MM.1S (cell line): ENCODE measurements around the gene ZEB2.

Experiments
- DNase-seq: peaks from one replicate; pipeline ENCODE4 v3.0.0-alpha.2; 2015
- H2AFZ ChIP-seq: fragments of 300-600 bp; sonication (generic); 2 replicates; pipeline ENCODE4 v1.6.0; 2016; ENCODE audit warnings: antibody characterized with exemption, low read length
- H3F3A ChIP-seq: fragments of 300-600 bp; sonication (generic); 2 replicates; pipeline ENCODE4 v1.6.1; 2016; ENCODE audit warnings: mild to moderate bottlenecking, antibody characterized with exemption, low read length, moderate library complexity, mixed read lengths; ENCODE audit not compliant: insufficient read depth
- H3K27ac ChIP-seq: fragments of 300-600 bp; sonication (generic); 2 replicates; pipeline ENCODE4 v1.5.1; 2016; ENCODE audit warnings: mild to moderate bottlenecking, low read length
- H3K27me3 ChIP-seq: fragments of 300-600 bp; sonication (generic); replicated peaks from 2 replicates; pipeline ENCODE4 v1.6.0; 2016; ENCODE audit warnings: low read length; ENCODE audit not compliant: insufficient read depth
- H3K36me3 ChIP-seq: fragments of 300-600 bp; sonication (generic); replicated peaks from 2 replicates; pipeline ENCODE4 v1.6.1; 2016; ENCODE audit warnings: mild to moderate bottlenecking, low read length, mixed read lengths; ENCODE audit not compliant: insufficient read depth
- H3K4me1 ChIP-seq: fragments of 300-600 bp; sonication (generic); 2 replicates; pipeline ENCODE4 v1.6.1; 2016; ENCODE audit warnings: low read length, mixed read lengths
- H3K4me2 ChIP-seq: fragments of 300-600 bp; sonication (generic); 2 replicates; pipeline ENCODE4 v1.6.0; 2016; ENCODE audit warnings: low read depth, low read length
- H3K4me3 ChIP-seq: fragments of 300-600 bp; sonication (generic); 2 replicates; pipeline ENCODE4 v1.5.1; 2016; ENCODE audit warnings: low read length, mixed read lengths
- H3K79me2 ChIP-seq: fragments of 300-600 bp; sonication (generic); 2 replicates; pipeline ENCODE4 v1.6.1; 2016; ENCODE audit warnings: mixed run types, low read length, mixed read lengths
- H3K9ac ChIP-seq: fragments of 300-600 bp; sonication (generic); 2 replicates; pipeline ENCODE4 v1.6.1; 2016; ENCODE audit warnings: low read length, mixed read lengths
- H3K9me2 ChIP-seq: fragments of 300-600 bp; sonication (generic); replicated peaks from 2 replicates; pipeline ENCODE4 v1.6.1; 2016; ENCODE audit warnings: mild to moderate bottlenecking, low read length, mixed read lengths; ENCODE audit not compliant: insufficient read depth
- H3K9me3 ChIP-seq: fragments of 300-600 bp; sonication (generic); replicated peaks from 2 replicates; pipeline ENCODE4 v1.6.1; 2016; ENCODE audit warnings: mild to moderate bottlenecking, low read length, mixed read lengths; ENCODE audit not compliant: insufficient read depth
- H4K20me1 ChIP-seq: fragments of 300-600 bp; sonication (generic); 2 replicates; pipeline ENCODE4 v1.6.1; 2016; ENCODE audit warnings: mild to moderate bottlenecking, low read length, moderate library complexity, mixed read lengths; ENCODE audit not compliant: insufficient read depth
- EZH2 ChIP-seq: fragments of 300-600 bp; sonication (generic); optimal IDR thresholded peaks from 2 replicates; pipeline ENCODE3; 2017; ENCODE audit warnings: low read depth, mild to moderate bottlenecking, antibody characterized with exemption, low read length, mixed read lengths
- EZH2phosphoT487 ChIP-seq: fragments of 300-600 bp; sonication (generic); IDR thresholded peaks from 2 replicates; pipeline ENCODE4 v1.6.1; 2018; ENCODE audit warnings: antibody characterized with exemption, low read length
- TF ChIP-seq, protein P1 (sequence below): fragments of 300-600 bp; sonication (generic); IDR thresholded peaks from 2 replicates; pipeline ENCODE4 v1.5.1; 2016; ENCODE audit warnings: antibody characterized with exemption, low read length, mixed read lengths

The ZEB2 gene

GRCh38 chr2:144500563-144500962, 19.4 kb downstream of the ZEB2 start:
- Histone ChIP-seq H2AFZ (no peak overlapping the region), H3K27ac (no peak overlapping the region), H3K4me1 (no peaks in the 10 kb centered on the region), H3K79me2 (no peaks in the 10 kb centered on the region), H3K27me3 (no peaks in the 10 kb centered on the region), H3F3A (no peaks in the 10 kb centered on the region), H4K20me1 (no peaks in the 10 kb centered on the region), H3K4me3 (no peak overlapping the region), H3K9ac (no peak overlapping the region), H3K36me3 (no peaks in the 10 kb centered on the region), H3K4me2 (no peak overlapping the region), H3K9me3 (no peaks in the 10 kb centered on the region), H3K9me2 (no peaks in the 10 kb centered on the region)
- no peak for DNase-seq
- no peak for TF ChIP-seq EZH2
- TF ChIP-seq, protein P1, sequence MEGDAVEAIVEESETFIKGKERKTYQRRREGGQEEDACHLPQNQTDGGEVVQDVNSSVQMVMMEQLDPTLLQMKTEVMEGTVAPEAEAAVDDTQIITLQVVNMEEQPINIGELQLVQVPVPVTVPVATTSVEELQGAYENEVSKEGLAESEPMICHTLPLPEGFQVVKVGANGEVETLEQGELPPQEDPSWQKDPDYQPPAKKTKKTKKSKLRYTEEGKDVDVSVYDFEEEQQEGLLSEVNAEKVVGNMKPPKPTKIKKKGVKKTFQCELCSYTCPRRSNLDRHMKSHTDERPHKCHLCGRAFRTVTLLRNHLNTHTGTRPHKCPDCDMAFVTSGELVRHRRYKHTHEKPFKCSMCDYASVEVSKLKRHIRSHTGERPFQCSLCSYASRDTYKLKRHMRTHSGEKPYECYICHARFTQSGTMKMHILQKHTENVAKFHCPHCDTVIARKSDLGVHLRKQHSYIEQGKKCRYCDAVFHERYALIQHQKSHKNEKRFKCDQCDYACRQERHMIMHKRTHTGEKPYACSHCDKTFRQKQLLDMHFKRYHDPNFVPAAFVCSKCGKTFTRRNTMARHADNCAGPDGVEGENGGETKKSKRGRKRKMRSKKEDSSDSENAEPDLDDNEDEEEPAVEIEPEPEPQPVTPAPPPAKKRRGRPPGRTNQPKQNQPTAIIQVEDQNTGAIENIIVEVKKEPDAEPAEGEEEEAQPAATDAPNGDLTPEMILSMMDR: no peak
- TF ChIP-seq EZH2phosphoT487: no peak

DNA sequence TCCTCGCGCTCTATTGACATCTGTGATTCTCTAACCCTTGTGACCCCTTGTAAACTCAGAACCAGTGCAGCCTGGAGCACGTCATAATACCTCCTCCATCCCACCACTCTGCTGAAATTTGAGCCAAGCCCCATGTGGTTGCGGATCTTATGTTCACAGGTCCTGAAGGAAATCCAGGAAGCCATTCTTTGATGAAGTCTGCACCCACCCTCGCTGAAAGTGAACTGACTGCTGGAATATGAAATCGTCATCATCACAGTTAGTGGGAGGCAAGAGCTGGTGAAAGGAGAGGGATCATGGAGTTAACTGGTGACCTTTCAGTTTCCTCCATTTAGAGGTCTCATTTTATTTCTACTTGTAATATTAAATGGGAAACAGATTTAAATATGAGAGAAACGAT, 21.6 kb downstream of the ZEB2 start:
- no peaks in the 10 kb centered on the region for H3K9me2 ChIP-seq
- no peaks in the 10 kb centered on the region for H3F3A ChIP-seq
- H3K27ac ChIP-seq: no peak overlapping the region
- H3K4me1 ChIP-seq: no peaks in the 10 kb centered on the region
- H3K27me3 ChIP-seq: no peaks in the 10 kb centered on the region
- no peaks in the 10 kb centered on the region for H3K9me3 ChIP-seq
- H3K4me3 ChIP-seq: no peak overlapping the region
- no peaks in the 10 kb centered on the region for H3K36me3 ChIP-seq
- no peak overlapping the region for H2AFZ ChIP-seq
- TF ChIP-seq EZH2: no peak
- TF ChIP-seq EZH2phosphoT487: no peak
- TF ChIP-seq, protein P1: no peak
- no peak for DNase-seq
- no peaks in the 10 kb centered on the region for H4K20me1 ChIP-seq
- no peak overlapping the region for H3K9ac ChIP-seq
- H3K4me2 ChIP-seq: no peak overlapping the region
- no peaks in the 10 kb centered on the region for H3K79me2 ChIP-seq

- Histone ChIP-seq H3K4me2 (no peak overlapping the region), H3K9me2 (no peaks in the 10 kb centered on the region), H2AFZ (no peak overlapping the region), H3K9ac (no peak overlapping the region), H3K27me3 (no peaks in the 10 kb centered on the region), H3K36me3 (no peaks in the 10 kb centered on the region), H3K4me3 (no peak overlapping the region), H3K27ac (no peak overlapping the region), H3K79me2 (no peaks in the 10 kb centered on the region), H4K20me1 (no peaks in the 10 kb centered on the region), H3F3A (no peaks in the 10 kb centered on the region), H3K4me1 (no peaks in the 10 kb centered on the region), H3K9me3 (no peaks in the 10 kb centered on the region)
- TF ChIP-seq EZH2phosphoT487 (no peak), EZH2 (no peak)
- TF ChIP-seq, protein P1: no peak
- DNase-seq: no peak
These were observed 22.8 kb downstream of the ZEB2 start for GRCh38 chr2:144496977-144497598.
